ENCODE data around the gene CCT7. TPM values are rescaled to one million over a fixed set of nuclear protein-coding genes. Genes with fewer than 3 reads are reported as not detected.

CCT7 gene
- total and polyA plus RNA-seq, 12 donors: 120 to 581 (median 294) TPM

DNA sequence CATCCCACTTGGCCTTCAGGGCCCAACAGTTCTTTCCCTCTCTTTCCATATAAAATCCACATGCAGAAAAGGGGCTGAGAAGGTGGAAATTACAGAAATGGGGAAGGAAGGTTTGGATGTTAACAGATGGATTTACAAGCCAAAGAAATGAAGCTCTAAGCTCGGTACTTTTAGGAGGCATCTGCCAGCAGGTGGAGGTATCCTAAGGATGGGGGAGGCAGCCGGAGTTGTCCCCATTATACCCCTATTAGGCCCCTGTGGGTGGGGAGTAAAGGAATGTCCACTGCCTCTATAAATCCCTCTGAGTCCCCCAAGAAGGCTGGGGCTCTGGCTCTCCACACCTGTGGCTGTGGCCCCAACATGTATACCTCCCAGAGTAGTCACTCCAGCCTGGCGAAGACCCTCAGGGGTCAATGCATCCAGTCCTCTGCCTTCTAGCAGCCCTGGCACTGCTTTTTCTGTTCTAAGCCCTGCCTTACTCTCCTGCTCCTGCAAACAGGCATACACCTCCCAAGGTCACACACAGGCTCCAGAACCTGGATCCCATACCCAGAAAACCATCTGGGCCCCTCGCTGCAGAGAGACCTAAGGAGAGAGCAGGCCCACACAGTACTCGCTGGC, 48.9 kb downstream of the CCT7 start:
- Histone ChIP-seq H3K9me3 (replicated peaks in 1 of 3) (no peaks in the 10 kb centered on the region), H3K27ac (no peak overlapping the region), H3K4me1 (replicated peaks in 1 of 2) (peaks cover 8 to 12% of the 10 kb centered on the region in 2 donors), H3K36me3 (replicated peaks in 1 of 2) (no peaks in the 10 kb centered on the region), H3K4me3 (peak overlapping the region in 1 of 4 donors; percentile 77), H3K27me3 (no peaks in the 10 kb centered on the region)
- TF ChIP-seq POLR2A (IDR thresholded peaks at IDR 0.05): no peak
- TF ChIP-seq, protein P1, sequence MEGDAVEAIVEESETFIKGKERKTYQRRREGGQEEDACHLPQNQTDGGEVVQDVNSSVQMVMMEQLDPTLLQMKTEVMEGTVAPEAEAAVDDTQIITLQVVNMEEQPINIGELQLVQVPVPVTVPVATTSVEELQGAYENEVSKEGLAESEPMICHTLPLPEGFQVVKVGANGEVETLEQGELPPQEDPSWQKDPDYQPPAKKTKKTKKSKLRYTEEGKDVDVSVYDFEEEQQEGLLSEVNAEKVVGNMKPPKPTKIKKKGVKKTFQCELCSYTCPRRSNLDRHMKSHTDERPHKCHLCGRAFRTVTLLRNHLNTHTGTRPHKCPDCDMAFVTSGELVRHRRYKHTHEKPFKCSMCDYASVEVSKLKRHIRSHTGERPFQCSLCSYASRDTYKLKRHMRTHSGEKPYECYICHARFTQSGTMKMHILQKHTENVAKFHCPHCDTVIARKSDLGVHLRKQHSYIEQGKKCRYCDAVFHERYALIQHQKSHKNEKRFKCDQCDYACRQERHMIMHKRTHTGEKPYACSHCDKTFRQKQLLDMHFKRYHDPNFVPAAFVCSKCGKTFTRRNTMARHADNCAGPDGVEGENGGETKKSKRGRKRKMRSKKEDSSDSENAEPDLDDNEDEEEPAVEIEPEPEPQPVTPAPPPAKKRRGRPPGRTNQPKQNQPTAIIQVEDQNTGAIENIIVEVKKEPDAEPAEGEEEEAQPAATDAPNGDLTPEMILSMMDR (IDR thresholded peaks at IDR 0.05): no peak
- intact Hi-C loops (cut with DNase I): no loop called here
- no peak for DNase-seq
- WGBS, 4 donors: 60 to 67% (median 62%) methylated on average over 4 to 5 of the region's 5 CpGs

DNA sequence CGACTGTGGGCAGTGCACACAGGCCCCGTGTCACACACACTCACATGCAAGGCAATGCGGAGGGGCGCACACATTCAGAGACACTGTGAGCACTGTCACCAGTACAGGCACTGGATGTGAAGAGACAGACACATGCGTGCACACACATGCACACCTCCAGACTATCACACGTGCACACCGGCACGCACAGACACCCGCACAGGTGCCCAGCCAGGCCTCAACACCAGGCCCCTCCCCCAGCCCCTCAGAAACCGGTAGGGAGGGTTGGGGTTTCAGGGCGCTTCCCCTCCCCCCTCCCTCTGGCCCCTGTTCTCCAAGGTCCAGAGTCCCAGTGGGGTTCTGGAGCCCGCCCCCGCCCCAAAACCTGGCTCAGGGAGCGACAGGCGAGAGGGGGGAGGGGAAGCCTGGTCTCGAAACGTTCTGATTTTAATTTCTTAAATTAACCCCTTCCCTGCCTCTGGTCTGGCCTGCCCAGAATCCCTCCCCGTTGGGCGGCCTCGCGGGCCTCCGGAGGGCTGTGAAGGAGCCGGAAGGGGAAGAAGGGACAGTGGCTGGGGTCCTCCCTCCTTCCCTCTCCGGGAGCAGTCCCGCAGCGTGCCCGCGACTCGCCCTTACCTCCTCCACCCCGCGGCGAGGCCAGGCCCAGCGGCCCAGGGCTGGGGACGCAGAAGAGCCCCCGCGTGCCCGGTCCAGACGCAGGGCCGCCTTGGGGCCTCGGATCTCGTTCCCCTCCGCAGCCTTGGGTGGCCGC, 49.6 kb downstream of the CCT7 start:
- H3K4me1 ChIP-seq (replicated peaks in 1 of 2): peaks cover 8 to 12% of the 10 kb centered on the region in 2 donors
- H3K9me3 ChIP-seq (replicated peaks in 1 of 3): no peaks in the 10 kb centered on the region
- WGBS, 4 donors: 3 to 10% (median 5%) methylated on average over 8 to 43 of the region's 43 CpGs
- DNase-seq: no peak
- H3K36me3 ChIP-seq (replicated peaks in 1 of 2): no peaks in the 10 kb centered on the region
- H3K27ac ChIP-seq: no peak overlapping the region
- TF ChIP-seq, protein P1 (IDR thresholded peaks at IDR 0.05): no peak
- TF ChIP-seq POLR2A (IDR thresholded peaks at IDR 0.05): no peak
- intact Hi-C loops (cut with DNase I): no loop called here
- H3K4me3 ChIP-seq: peak overlapping the region; percentile 16 to 77 (median 50)
- no peaks in the 10 kb centered on the region for H3K27me3 ChIP-seq

DNA sequence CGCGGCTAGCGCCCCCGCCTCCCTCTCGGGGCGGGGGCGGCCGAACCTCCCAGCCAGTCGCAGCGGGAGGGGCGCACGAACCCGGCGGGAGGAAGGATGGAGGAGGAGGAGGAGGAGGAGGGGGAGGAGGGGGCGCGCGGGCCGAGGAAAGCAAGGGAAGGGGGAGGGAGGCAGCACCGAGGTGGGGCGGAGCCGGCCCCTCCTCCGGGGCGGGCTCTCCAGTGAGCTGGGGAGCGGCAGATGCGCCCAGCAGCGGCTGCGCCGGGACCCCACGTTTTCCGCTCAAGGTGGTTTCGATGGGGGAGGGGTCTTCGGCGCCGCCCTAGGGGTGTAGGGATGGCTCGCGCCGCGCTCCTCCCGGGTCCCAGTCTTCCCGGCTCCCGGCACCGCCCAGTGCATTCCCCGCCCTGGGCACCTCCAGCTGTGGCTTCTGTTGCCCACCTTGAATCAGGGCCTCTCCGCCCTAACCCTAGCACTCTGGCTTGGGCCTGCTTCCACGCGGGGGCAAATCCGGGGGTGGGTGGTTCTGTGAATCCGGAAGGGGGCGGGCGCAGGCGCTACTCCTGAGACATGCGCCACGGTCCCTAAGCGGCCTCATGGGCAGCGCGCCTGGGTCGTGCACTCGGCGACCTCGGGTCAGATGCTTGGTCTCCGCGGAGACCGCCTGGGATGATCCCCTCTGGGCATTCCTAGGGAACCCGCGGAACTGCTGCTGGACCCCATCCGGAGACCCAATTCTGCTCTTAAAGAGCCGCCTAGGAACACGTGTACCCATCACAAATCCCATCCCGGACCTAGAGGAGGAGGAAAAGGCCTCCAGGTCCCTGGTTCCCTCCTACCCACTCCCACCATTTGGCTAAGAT, 50.4 kb downstream of the CCT7 start, which contains the start of gene FBXO41:
Gene FBXO41 (minus strand): TSS at position 183 of the 863 bp plus-strand sequence. CDS start 14,848 bp downstream, outside the sequence.
- peak in 5 of 7 donors; percentile 34 to 56 (median 38) for DNase-seq
- Histone ChIP-seq H3K27ac (peak within 1 kb of the TSS in 1 of 5 donors; percentile 19), H3K4me3 (peak within 1 kb of the TSS; percentile 35 to 77 (median 50)), H3K4me1 (replicated peaks in 1 of 2) (peaks cover 8 to 12% of the 10 kb centered on the region in 2 donors), H3K36me3 (replicated peaks in 1 of 2) (no peaks in the 10 kb centered on the region), H3K9me3 (replicated peaks in 1 of 3) (no peaks in the 10 kb centered on the region), H3K27me3 (no peaks in the 10 kb centered on the region)
- TF ChIP-seq POLR2A (IDR thresholded peaks at IDR 0.05): peak in 1 of 2 donors; percentile 15
- TF ChIP-seq, protein P1 (IDR thresholded peaks at IDR 0.05): no peak
- intact Hi-C loops (cut with DNase I): no loop called here
- 0 to 6% (median 4%) methylated on average over 7 to 68 of the region's 69 CpGs; no CpG with 5 or more reads in 1 of the 4 donors for WGBS, 4 donors

Measured in adrenal gland (tissue), 12 donors.